ENCODE data around the gene TCP10L.

The TCP10L gene

DNA sequence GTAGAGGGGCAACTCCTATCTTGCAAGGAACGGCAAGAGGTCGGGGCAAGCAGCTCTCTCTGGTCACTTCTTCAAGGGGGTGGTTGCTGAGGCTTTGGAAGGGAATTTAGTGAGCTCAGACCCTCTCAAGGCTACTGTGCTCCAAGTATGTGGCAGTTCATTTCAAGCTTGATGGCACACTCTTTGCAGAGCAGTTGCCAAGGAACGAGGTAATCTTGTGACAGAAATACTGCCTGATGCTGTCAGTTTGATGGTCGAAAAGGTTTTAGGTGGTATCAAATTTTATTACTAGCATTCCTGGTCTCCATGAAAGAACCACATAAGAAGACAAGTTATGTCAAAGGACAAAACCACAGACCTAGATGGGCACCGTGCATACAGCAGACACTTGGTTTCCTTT lies 13.8 kb upstream of the TCP10L start:
- Mint-ChIP-seq H3K36me3 (ENCODE audit: low read depth) (peaks cover 24% of the 10 kb centered on the region), H3K4me1 (ENCODE audit: low read depth) (peaks cover 2% of the 10 kb centered on the region), H3K27ac (no peak overlapping the region), H3K4me3 (no peak overlapping the region), H3K9me3 (no peaks in the 10 kb centered on the region), H3K27me3 (ENCODE audit: low read depth) (no peaks in the 10 kb centered on the region)

DNA sequence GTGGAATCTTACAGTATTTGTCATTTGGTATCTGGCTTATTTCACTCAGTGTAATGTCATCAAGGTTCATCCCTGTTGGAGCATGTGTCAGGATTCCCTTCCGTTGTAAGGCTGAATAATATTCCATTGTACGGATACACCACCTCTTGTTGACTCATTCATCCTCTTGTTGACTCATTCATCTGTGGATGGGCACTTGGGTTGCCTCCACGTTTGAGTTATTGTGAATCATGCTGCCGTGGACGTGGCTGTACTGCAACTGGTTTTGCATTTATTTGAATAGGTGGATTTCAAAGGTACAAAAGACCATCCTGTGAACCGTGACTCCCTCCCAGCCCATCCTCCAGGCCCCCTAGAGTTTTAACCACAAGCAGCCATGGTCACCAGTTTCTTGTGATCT lies 11.9 kb upstream of the TCP10L start:
- H3K27ac Mint-ChIP-seq, result no peak overlapping the region
- peaks cover 2% of the 10 kb centered on the region for H3K4me1 Mint-ChIP-seq (ENCODE audit: low read depth)
- H3K27me3 Mint-ChIP-seq (ENCODE audit: low read depth), result no peaks in the 10 kb centered on the region
- H3K4me3 Mint-ChIP-seq, result no peak overlapping the region
- peaks cover 9% of the 10 kb centered on the region for H3K36me3 Mint-ChIP-seq (ENCODE audit: low read depth)
- no peaks in the 10 kb centered on the region for H3K9me3 Mint-ChIP-seq

DNA sequence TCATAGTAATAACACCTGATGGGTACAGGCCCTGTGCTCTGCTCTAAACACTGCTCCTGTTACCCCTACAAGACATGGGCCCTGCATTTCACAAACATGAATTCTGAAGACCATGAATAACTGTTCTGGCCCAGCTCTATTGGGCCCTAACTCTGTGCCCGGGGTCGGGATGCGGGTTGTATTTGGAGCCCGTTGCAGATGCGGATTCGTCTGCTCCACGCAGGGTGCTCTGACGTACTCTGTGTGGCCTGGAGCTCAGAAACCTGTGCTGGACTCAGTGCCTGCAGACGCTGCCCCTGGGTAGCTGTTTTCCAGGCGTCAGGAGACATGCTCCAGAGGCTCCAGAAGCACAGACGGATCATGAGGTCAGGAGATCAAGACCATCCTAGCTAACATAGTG lies 10.1 kb upstream of the TCP10L start:
- no peak overlapping the region for H3K4me3 Mint-ChIP-seq
- H3K4me1 Mint-ChIP-seq (ENCODE audit: low read depth), result peaks cover 2% of the 10 kb centered on the region
- H3K9me3 Mint-ChIP-seq, result no peaks in the 10 kb centered on the region
- peaks cover 8% of the 10 kb centered on the region for H3K36me3 Mint-ChIP-seq (ENCODE audit: low read depth)
- no peak overlapping the region for H3K27ac Mint-ChIP-seq
- H3K27me3 Mint-ChIP-seq (ENCODE audit: low read depth), result no peaks in the 10 kb centered on the region

DNA sequence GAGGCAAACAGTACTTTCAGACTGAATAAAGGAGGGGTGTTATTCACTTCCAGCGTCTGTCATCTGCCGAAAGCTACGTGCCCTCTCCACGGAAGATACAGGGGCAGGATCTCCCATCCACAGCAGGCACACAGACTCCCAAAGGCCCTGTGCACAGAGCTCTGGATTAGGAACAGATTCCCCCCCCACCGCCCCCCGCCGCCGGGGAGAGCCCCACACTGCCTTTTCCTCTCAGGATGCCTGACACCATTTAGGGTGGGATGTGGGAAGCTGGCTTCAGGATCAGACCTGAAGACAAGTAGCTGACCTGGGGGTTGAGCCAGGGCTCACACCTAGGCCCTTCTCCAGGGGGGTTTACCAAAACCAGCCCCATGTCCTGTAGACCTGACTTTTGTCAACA lies 8.4 kb upstream of the TCP10L start:
- no peak overlapping the region for H3K4me3 Mint-ChIP-seq
- no peaks in the 10 kb centered on the region for H3K36me3 Mint-ChIP-seq (ENCODE audit: low read depth)
- no peaks in the 10 kb centered on the region for H3K27me3 Mint-ChIP-seq (ENCODE audit: low read depth)
- no peak overlapping the region for H3K27ac Mint-ChIP-seq
- H3K4me1 Mint-ChIP-seq (ENCODE audit: low read depth), result peaks cover 2% of the 10 kb centered on the region
- H3K9me3 Mint-ChIP-seq, result no peaks in the 10 kb centered on the region

DNA sequence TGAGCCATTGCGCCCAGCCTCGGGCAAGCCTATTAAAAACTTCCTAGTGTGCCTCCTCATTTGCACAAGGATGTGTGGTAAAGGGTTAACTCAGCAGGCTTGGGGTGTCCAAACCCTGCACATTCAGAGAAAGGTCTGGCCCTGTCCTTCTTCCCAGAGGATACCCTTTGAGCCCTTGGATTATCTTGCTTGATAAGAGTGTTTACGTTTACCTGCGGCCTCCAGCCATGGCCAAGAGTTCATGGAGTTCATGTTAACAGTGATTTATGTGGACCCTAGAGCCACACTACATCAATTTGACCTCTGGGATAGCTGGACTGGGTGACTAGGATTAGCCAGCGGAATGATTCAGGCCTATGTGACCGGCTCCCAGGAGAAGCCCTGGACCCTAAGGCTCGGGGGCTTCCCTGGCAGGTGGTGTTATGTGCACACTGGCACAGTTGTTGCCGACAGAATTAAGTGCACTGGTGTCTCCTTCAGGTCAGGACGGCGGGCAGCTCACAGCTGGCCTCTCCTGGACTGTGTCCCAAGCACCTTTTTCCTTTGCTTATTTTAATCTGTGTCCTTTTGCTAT lies 7.7 kb upstream of the TCP10L start:
- Mint-ChIP-seq H3K27me3 (ENCODE audit: low read depth) (no peaks in the 10 kb centered on the region), H3K4me1 (ENCODE audit: low read depth) (peaks cover 2% of the 10 kb centered on the region), H3K27ac (no peak overlapping the region), H3K9me3 (no peaks in the 10 kb centered on the region), H3K36me3 (ENCODE audit: low read depth) (no peaks in the 10 kb centered on the region), H3K4me3 (no peak overlapping the region)

DNA sequence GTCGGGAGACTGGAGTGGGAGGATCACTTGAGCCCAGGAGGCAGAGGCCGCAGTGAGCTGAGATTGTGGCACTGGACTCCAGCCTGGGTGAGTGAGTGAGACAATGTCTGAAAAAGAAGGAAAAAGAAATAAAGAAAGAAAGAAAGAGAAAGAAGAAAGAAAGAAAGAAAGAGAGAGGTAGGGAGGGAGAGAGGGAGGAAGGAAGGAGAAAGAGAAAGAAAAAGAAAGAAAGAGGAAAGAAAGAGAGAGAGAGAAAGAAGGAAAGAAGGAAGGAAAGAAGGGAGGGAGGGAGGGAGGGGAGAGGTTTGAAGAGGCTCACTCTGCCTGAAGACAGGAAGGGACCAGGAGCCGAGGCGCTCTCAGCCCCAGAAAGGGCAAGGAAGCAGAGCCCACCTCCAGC lies 4.8 kb upstream of the TCP10L start:
- Mint-ChIP-seq H3K36me3 (ENCODE audit: low read depth) (no peaks in the 10 kb centered on the region), H3K27ac (no peak overlapping the region), H3K9me3 (no peaks in the 10 kb centered on the region)

DNA sequence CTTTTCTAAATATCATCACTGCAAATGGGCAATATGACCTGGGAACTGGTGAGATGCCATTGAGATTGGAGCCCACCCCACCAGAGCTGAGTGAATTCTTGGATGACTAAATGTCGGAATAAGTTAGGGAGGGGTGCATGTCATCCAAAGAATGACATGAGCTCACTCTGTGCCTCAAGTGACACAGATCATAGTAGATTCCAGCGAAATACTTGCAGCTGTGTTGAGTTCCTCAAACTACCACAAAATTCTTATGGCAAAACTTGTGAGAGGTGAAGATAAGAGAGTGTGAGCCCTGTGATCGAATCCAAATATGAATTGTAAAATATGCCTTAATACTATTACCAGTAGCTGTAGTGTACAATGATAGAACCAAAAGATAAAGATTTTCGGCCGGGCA lies 2.3 kb upstream of the TCP10L start:
- H3K9me3 Mint-ChIP-seq, result no peaks in the 10 kb centered on the region
- no peaks in the 10 kb centered on the region for H3K4me1 Mint-ChIP-seq (ENCODE audit: low read depth)
- no peak overlapping the region for H3K27ac Mint-ChIP-seq
- no peaks in the 10 kb centered on the region for H3K36me3 Mint-ChIP-seq (ENCODE audit: low read depth)
- H3K4me3 Mint-ChIP-seq, result no peak overlapping the region
- no peaks in the 10 kb centered on the region for H3K27me3 Mint-ChIP-seq (ENCODE audit: low read depth)

More for the DNA sequence above, 4.8 kb upstream of the TCP10L start:
- no peaks in the 10 kb centered on the region for H3K27me3 Mint-ChIP-seq (ENCODE audit: low read depth)
- H3K4me3 Mint-ChIP-seq, result no peak overlapping the region
- no peaks in the 10 kb centered on the region for H3K4me1 Mint-ChIP-seq (ENCODE audit: low read depth)

DNA sequence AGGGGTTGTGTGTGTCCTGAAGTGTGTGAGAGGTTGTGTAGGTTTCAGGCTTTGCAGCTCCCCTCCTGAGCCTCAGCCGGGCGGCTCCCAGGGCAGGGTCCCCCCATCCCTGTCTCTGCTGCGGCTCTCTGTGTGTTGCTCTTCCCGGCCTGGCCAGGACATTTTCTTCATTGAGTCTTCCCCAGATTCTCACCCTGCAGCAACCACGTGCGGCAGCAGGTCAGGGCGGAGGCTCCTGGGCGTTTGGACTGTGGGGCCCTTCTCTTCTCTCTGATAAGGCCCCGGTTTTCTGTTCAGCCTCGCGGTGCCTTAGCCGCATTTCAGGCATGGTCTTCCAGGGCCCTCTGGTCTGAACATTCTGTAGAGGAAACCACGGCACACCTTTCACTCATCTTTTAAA lies 1.8 kb upstream of the TCP10L start:
- Mint-ChIP-seq H3K36me3 (ENCODE audit: low read depth) (no peaks in the 10 kb centered on the region), H3K9me3 (no peaks in the 10 kb centered on the region), H3K27me3 (ENCODE audit: low read depth) (no peaks in the 10 kb centered on the region), H3K27ac (no peak overlapping the region), H3K4me1 (ENCODE audit: low read depth) (no peaks in the 10 kb centered on the region), H3K4me3 (no peak overlapping the region)

DNA sequence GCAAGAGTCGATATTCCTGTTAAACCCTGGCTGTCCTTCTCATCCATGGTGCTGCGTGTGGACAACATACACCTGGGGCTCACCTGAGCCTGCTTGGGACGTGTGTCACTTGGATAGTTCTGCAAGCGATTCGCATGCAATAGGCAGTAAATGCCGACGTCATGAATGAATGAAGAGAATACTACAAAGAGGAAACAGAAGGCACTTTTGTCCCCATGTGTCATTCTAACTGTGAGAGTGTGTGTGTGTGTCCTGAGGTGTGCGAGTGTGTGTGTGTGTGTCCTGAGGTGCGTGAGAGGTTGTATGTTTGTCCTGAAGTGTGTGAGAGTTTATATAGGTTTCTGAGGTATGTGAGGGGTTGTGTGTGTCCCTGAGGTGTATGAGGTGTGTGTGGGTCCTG lies 647 bp upstream of the TCP10L start:
- H3K4me1 Mint-ChIP-seq (ENCODE audit: low read depth), result no peaks in the 10 kb centered on the region
- H3K27me3 Mint-ChIP-seq (ENCODE audit: low read depth), result no peaks in the 10 kb centered on the region
- no peaks in the 10 kb centered on the region for H3K36me3 Mint-ChIP-seq (ENCODE audit: low read depth)
- no peak overlapping the region for H3K27ac Mint-ChIP-seq
- H3K4me3 Mint-ChIP-seq, result no peak overlapping the region
- no peaks in the 10 kb centered on the region for H3K9me3 Mint-ChIP-seq

DNA sequence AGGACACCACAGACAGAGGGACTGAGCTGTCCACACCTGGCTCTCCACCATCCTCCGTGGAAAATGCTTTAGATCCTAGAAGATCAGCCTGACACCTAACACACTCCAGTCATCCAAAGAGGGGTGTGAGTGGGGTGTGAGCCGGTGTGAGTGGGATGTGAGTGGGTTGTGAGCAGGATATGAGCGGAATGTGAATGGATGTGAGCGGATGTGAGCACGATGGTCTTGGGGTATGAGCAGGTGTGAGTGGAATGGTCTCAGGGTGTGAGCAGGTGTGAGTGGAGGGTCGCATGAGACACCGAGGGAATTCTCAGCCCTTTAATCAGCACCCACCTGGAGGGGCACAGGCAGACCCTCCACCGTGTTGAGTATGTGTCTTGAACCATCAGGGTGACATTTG lies 851 bp downstream of the TCP10L start:
- Mint-ChIP-seq H3K9me3 (no peaks in the 10 kb centered on the region), H3K27ac (no peak overlapping the region), H3K36me3 (ENCODE audit: low read depth) (no peaks in the 10 kb centered on the region), H3K4me1 (ENCODE audit: low read depth) (no peaks in the 10 kb centered on the region), H3K4me3 (no peak overlapping the region), H3K27me3 (ENCODE audit: low read depth) (no peaks in the 10 kb centered on the region)

DNA sequence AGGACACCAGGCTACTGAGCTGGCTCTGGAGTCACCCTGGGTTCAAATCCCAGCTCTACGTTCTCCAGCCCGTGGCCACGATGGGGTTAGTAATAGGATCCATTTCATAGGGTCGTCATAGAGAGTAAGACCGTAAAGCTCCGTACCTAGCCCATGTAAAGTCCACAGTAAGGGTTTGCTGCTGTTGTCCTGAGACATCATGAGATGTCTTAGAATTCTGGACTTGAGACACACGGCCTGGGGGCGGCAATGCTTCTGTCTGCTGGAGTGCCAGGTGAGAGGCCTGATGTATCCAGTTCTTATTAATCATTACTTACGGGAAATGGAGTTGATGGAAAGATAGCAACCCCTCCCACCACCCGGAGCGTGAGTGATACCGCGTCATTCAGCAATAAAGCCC lies 3.6 kb downstream of the TCP10L start:
- no peaks in the 10 kb centered on the region for H3K36me3 Mint-ChIP-seq (ENCODE audit: low read depth)
- H3K27ac Mint-ChIP-seq, result no peak overlapping the region
- H3K9me3 Mint-ChIP-seq, result no peaks in the 10 kb centered on the region
- H3K4me1 Mint-ChIP-seq (ENCODE audit: low read depth), result no peaks in the 10 kb centered on the region
- no peaks in the 10 kb centered on the region for H3K27me3 Mint-ChIP-seq (ENCODE audit: low read depth)
- no peak overlapping the region for H3K4me3 Mint-ChIP-seq

DNA sequence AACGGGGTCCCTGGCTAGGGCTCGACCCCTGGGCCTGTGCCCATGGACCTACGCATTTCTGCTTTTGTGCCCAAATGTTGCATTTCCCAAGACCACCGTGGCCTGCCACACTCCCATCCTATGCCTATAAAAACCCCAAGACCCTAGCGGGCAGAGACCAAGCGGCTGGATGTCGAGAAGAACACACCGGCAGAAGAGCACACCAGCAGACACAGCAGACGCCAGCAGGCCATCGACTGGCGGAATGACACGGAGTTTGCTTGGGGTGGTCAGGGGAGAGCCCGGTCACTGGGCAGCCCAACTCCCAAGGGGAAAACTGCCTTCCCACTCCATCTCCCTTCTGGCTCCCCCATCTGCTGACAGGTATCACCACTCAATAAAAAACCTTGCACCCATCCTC lies 4.4 kb downstream of the TCP10L start:
- H3K4me3 Mint-ChIP-seq, result no peak overlapping the region
- no peaks in the 10 kb centered on the region for H3K9me3 Mint-ChIP-seq
- H3K27me3 Mint-ChIP-seq (ENCODE audit: low read depth), result no peaks in the 10 kb centered on the region
- no peaks in the 10 kb centered on the region for H3K4me1 Mint-ChIP-seq (ENCODE audit: low read depth)
- no peaks in the 10 kb centered on the region for H3K36me3 Mint-ChIP-seq (ENCODE audit: low read depth)
- no peak overlapping the region for H3K27ac Mint-ChIP-seq

DNA sequence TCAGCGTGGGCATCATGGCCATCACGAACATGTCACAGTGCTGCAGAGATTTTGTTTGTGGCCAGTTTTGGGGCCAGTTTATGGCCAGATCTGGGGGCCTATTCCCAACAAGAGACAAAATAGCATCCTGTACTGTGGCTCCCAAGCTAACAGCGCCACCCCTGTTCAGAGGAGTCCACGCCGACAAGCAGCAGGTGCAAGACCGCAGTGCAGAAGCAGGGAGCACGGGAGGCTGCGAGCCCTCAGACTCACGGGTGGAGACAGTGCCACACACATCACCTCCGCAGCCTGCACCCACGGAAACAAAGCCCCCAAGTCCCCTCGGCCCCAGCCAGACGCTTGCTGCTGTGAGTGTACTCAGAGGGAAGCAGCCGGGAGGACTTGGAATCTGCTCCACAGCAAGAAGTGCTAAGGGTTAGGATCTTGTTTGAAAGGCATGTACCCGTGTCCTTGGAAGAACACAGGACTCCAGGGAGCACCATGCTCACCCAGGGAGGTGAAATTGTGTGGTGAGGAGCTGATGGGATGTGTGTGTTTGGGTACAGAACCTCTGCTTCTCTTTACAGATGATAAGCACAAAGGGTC lies 7.1 kb downstream of the TCP10L start:
- no peaks in the 10 kb centered on the region for H3K4me1 Mint-ChIP-seq (ENCODE audit: low read depth)
- no peak overlapping the region for H3K27ac Mint-ChIP-seq
- H3K9me3 Mint-ChIP-seq, result no peaks in the 10 kb centered on the region
- no peaks in the 10 kb centered on the region for H3K36me3 Mint-ChIP-seq (ENCODE audit: low read depth)
- no peak overlapping the region for H3K4me3 Mint-ChIP-seq
- no peaks in the 10 kb centered on the region for H3K27me3 Mint-ChIP-seq (ENCODE audit: low read depth)

DNA sequence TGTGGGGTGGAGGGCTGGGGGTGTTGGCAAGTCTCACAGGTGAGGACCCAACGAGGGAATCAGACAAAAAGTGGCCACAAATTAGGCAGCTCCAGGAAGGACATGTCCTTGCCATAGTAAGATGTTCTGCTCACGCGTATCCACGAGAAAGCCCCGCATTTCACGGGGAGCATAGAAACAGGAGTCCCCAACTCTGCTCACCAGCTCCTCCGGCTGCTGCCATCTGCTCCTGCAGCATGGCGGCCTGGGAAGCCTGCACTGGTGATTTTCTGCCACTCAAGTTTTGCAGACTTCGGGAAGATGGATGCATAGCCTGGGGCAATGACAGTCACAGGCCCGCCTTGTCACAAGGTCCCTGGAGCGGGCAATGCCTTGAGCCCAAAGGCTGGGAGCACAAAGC lies 9.3 kb downstream of the TCP10L start:
- Mint-ChIP-seq H3K36me3 (ENCODE audit: low read depth) (no peaks in the 10 kb centered on the region), H3K4me3 (no peak overlapping the region), H3K27ac (no peak overlapping the region), H3K9me3 (no peaks in the 10 kb centered on the region), H3K27me3 (ENCODE audit: low read depth) (no peaks in the 10 kb centered on the region), H3K4me1 (ENCODE audit: low read depth) (peaks cover under 1% of the 10 kb centered on the region)

DNA sequence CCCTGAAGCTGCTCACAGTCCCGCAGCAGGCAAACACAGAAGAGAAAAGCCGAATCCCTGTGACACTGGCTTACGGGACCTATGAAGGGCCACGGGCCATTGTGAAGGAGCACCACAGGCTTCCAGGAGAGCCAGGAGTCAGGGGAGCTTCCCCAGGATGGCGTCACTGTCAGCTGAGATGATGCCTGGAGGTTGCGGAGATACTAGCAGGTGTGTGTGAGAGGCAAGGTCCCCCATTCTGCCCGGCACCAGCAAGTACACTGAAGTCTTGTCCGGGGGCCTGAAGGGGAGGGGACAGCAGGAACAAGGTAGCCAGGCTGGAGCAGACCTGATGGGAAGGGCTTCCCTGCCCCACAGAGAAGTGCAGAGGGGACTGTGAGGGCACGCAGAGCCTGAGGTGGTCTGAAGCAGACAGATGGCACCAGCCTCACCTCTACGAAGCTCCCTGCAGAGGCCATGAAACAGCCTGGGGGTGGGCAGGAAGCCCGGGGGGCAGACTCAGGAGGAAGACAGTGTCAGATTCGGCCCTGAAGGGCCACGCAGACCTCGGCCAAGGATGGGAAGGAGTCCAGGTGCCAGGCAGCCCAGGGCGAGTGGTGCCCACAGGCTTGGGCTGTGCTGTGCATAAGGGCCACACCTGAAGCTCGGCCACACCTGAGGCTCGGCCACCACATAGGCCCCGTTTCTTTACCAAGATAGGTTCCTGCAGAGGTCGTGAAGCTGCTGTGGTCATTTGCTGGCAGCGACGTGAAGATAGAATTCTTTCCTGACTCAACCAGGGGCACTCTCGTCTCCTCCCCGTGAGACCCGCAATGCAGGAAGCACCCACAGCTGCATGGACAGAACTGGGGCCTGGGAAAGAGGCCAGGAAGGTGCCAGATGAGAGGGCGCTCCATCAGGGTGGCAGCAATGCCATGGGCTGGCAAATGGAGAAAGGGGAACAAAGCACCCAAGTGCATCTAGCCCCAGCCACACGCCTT lies 10.1 kb downstream of the TCP10L start:
- H3K9me3 Mint-ChIP-seq, result no peaks in the 10 kb centered on the region
- no peak overlapping the region for H3K27ac Mint-ChIP-seq
- H3K36me3 Mint-ChIP-seq (ENCODE audit: low read depth), result no peaks in the 10 kb centered on the region
- no peak overlapping the region for H3K4me3 Mint-ChIP-seq
- peaks cover 7% of the 10 kb centered on the region for H3K4me1 Mint-ChIP-seq (ENCODE audit: low read depth)
- no peaks in the 10 kb centered on the region for H3K27me3 Mint-ChIP-seq (ENCODE audit: low read depth)

All from T-helper 1 cell treated with Interleukin-12 subunit alpha and Interleukin-12 subunit beta and Interleukin-4 antibody, amounts not matched to agents 30 μg/mL and 1 μg/mL, for 36 hours (primary cell).